Lower leg skin (tissue), 3 donors: ENCODE results near the gene NDST4.

Experiments used
- CTCF ChIP-seq, 3 donors: fragments of 450-650 bp; IDR thresholded peaks; one replicate each; pipeline ENCODE4 v1.5.1; 2016; ENCODE audit warnings: antibody characterized with exemption in 3 of 3, mild to moderate bottlenecking in 3 of 3, moderate library complexity in 2 of 3
- POLR2A ChIP-seq, 2 donors: fragments of 450-650 bp; IDR thresholded peaks; one replicate each; pipeline ENCODE4 v1.6.1; 2016 to 2017; ENCODE audit warnings: antibody characterized with exemption in 2 of 2, mild to moderate bottlenecking in 1 of 2, moderate library complexity in 1 of 2

GRCh38 chr4:114890773-114891172, 222.6 kb downstream of the NDST4 start:
- TF ChIP-seq CTCF (IDR thresholded peaks at IDR 0.05) (no peak), POLR2A (IDR thresholded peaks at IDR 0.05) (no peak)
